ENCODE measurements around the gene LRFN5.
"Not testable (repeated sequence)": the region's sequence is repeated elsewhere in the genome, so short reads cannot be mapped to it uniquely, and the experiment has no call there.

Gene LRFN5

DNA sequence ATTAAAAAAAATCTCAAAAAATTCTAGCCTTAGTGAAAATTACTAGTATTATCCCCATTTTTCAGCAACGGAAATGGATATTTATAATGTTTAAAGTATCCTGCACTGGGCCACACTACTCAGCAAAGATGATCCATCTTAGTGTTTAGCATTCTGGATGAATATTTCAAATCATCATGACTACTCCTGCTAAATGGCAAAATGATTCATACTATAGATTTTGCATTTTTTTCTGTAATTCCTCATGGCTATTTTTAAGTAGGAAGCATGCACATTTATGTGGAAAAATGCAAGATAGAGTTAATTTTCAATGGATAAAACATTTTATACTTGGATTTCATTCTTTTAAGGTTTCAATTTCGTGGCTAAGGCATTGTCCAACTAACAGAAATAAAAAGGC lies 59.6 kb downstream of the LRFN5 start:
- WGBS, 2 donors (ENCODE audit: extremely low coverage in 2 of 2, insufficient read length in 2 of 2, insufficient replicate concordance in 1 of 2), result no CpG with 5 or more reads among the region's 2 CpGs
- no peak overlapping the region for H3K18ac ChIP-seq (ENCODE audit: low read length)
- H2AK5ac ChIP-seq (ENCODE audit: low read depth, low read length), result no peak overlapping the region
- H4K8ac ChIP-seq (ENCODE audit: low read depth, low read length), result no peak overlapping the region
- H3K27ac ChIP-seq (replicated peaks; ENCODE audit: low read length), result no peak overlapping the region
- H3K36me3 ChIP-seq (replicated peaks in 1 of 2; ENCODE audit: control insufficient read depth in 2 of 2, insufficient read depth in 2 of 2, low read length in 2 of 2), result no peaks in the 10 kb centered on the region
- no peaks in the 10 kb centered on the region for H3K4me1 ChIP-seq (ENCODE audit: control insufficient read depth in 2 of 2, insufficient read depth in 1 of 2, low read depth in 1 of 2, low read length in 2 of 2)
- H3K4me2 ChIP-seq (ENCODE audit: insufficient read depth, low read length, poor library complexity, severe bottlenecking), result no peak overlapping the region
- no peak overlapping the region for H2BK15ac ChIP-seq (ENCODE audit: low read length)
- no peak overlapping the region for H3K23ac ChIP-seq (ENCODE audit: low read depth, low read length, poor library complexity)
- H3K9me3 ChIP-seq (replicated peaks in 1 of 2; ENCODE audit: control insufficient read depth in 2 of 2, insufficient read depth in 1 of 2, low read depth in 1 of 2, low read length in 2 of 2), result no peaks in the 10 kb centered on the region
- no peak overlapping the region for H2BK120ac ChIP-seq (ENCODE audit: low read depth, low read length)
- no peak overlapping the region for H3K4me3 ChIP-seq (ENCODE audit: low read length in 2 of 2)
- H3K79me1 ChIP-seq (ENCODE audit: low read depth, low read length), result no peaks in the 10 kb centered on the region
- no peak overlapping the region for H3K4ac ChIP-seq (ENCODE audit: low read length)
- H3K14ac ChIP-seq (ENCODE audit: low read length), result no peak overlapping the region
- H3K9ac ChIP-seq (ENCODE audit: low read depth, low read length, poor library complexity), result no peak overlapping the region
- H3K27me3 ChIP-seq (ENCODE audit: control insufficient read depth in 3 of 3, insufficient read depth in 3 of 3, low read depth in 1 of 3, low read length in 3 of 3), result no peaks in the 10 kb centered on the region
- no peak for DNase-seq (ENCODE audit: low spot score)
- H4K91ac ChIP-seq (ENCODE audit: low read depth, low read length, poor library complexity), result no peak overlapping the region
- H2BK12ac ChIP-seq (ENCODE audit: low read length), result no peak overlapping the region
- H2BK5ac ChIP-seq (ENCODE audit: low read length), result no peak overlapping the region
- H2AFZ ChIP-seq (ENCODE audit: low read length), result no peak overlapping the region

DNA sequence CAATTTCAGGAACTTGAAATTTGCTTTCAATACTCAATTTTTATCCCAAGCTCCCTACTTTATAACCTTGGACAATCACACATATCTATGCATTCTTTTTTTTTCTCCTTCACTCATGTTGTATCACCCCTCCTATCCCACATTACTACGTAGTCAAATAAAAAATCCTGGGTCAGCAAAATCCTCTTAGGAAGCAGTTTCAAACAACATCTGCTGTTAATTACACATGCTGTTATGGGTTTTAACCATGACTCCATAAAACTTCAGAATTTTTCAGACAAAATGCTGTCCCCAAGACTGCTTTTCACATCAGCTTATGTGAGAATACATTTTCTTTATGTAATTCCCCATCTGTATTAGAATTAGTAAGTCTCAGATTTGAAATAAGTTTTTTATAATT lies 61.7 kb downstream of the LRFN5 start:
- Histone ChIP-seq H3K4me2 (ENCODE audit: insufficient read depth, low read length, poor library complexity, severe bottlenecking) (no peak overlapping the region), H3K14ac (ENCODE audit: low read length) (no peak overlapping the region), H2BK15ac (ENCODE audit: low read length) (no peak overlapping the region), H3K27ac (replicated peaks; ENCODE audit: low read length) (no peak overlapping the region), H4K8ac (ENCODE audit: low read depth, low read length) (no peak overlapping the region), H2BK5ac (ENCODE audit: low read length) (no peak overlapping the region), H3K4me3 (ENCODE audit: low read length in 2 of 2) (no peak overlapping the region), H3K18ac (ENCODE audit: low read length) (no peak overlapping the region), H2BK12ac (ENCODE audit: low read length) (no peak overlapping the region), H2AK5ac (ENCODE audit: low read depth, low read length) (no peak overlapping the region), H3K4ac (ENCODE audit: low read length) (no peak overlapping the region), H2BK120ac (ENCODE audit: low read depth, low read length) (no peak overlapping the region), H3K23ac (ENCODE audit: low read depth, low read length, poor library complexity) (no peak overlapping the region), H3K9me3 (replicated peaks in 1 of 2; ENCODE audit: control insufficient read depth in 2 of 2, insufficient read depth in 1 of 2, low read depth in 1 of 2, low read length in 2 of 2) (no peaks in the 10 kb centered on the region), H2AFZ (ENCODE audit: low read length) (no peak overlapping the region), H3K36me3 (replicated peaks in 1 of 2; ENCODE audit: control insufficient read depth in 2 of 2, insufficient read depth in 2 of 2, low read length in 2 of 2) (no peaks in the 10 kb centered on the region), H3K27me3 (ENCODE audit: control insufficient read depth in 3 of 3, insufficient read depth in 3 of 3, low read depth in 1 of 3, low read length in 3 of 3) (no peaks in the 10 kb centered on the region), H3K4me1 (ENCODE audit: control insufficient read depth in 2 of 2, insufficient read depth in 1 of 2, low read depth in 1 of 2, low read length in 2 of 2) (no peaks in the 10 kb centered on the region), H4K91ac (ENCODE audit: low read depth, low read length, poor library complexity) (no peak overlapping the region), H3K9ac (ENCODE audit: low read depth, low read length, poor library complexity) (no peak overlapping the region), H3K79me1 (ENCODE audit: low read depth, low read length) (no peaks in the 10 kb centered on the region)
- no CpG with 5 or more reads among the region's 1 CpG for WGBS, 2 donors (ENCODE audit: extremely low coverage in 2 of 2, insufficient read length in 2 of 2, insufficient replicate concordance in 1 of 2)
- DNase-seq (ENCODE audit: low spot score), result no peak

DNA sequence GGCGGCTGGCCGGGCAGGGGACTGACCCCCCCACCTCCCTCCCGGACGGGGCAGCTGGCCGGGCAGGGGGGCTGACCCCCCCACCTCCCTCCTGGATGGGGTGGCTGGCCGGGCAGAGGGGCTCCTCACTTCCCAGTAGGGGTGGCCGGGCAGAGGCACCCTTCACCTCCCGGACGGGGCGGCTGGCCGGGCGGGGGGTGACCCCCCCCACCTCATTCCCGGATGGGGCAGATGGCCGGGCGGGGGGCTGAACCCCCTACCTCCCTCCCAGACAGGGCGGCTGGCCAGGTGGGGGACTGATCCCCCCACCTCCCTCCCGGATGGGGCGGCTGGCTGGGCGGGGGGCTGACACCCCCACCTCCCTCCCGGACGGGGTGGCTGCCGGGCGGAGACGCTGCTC lies 66.9 kb downstream of the LRFN5 start:
- H3K23ac ChIP-seq (ENCODE audit: low read depth, low read length, poor library complexity); H3K4me1 ChIP-seq (ENCODE audit: control insufficient read depth in 2 of 2, insufficient read depth in 1 of 2, low read depth in 1 of 2, low read length in 2 of 2); H2BK5ac ChIP-seq (ENCODE audit: low read length); H3K79me1 ChIP-seq (ENCODE audit: low read depth, low read length); H3K4me2 ChIP-seq (ENCODE audit: insufficient read depth, low read length, poor library complexity, severe bottlenecking); H4K91ac ChIP-seq (ENCODE audit: low read depth, low read length, poor library complexity); H2BK120ac ChIP-seq (ENCODE audit: low read depth, low read length); H3K9me3 ChIP-seq (replicated peaks in 1 of 2; ENCODE audit: control insufficient read depth in 2 of 2, insufficient read depth in 1 of 2, low read depth in 1 of 2, low read length in 2 of 2); DNase-seq (ENCODE audit: low spot score); H3K4ac ChIP-seq (ENCODE audit: low read length); H2BK12ac ChIP-seq (ENCODE audit: low read length); H3K36me3 ChIP-seq (replicated peaks in 1 of 2; ENCODE audit: control insufficient read depth in 2 of 2, insufficient read depth in 2 of 2, low read length in 2 of 2); H2AFZ ChIP-seq (ENCODE audit: low read length); H3K4me3 ChIP-seq (ENCODE audit: low read length in 2 of 2); H4K8ac ChIP-seq (ENCODE audit: low read depth, low read length); H3K14ac ChIP-seq (ENCODE audit: low read length); H3K27me3 ChIP-seq (ENCODE audit: control insufficient read depth in 3 of 3, insufficient read depth in 3 of 3, low read depth in 1 of 3, low read length in 3 of 3); H2AK5ac ChIP-seq (ENCODE audit: low read depth, low read length); H3K9ac ChIP-seq (ENCODE audit: low read depth, low read length, poor library complexity); H3K18ac ChIP-seq (ENCODE audit: low read length); H3K27ac ChIP-seq (replicated peaks; ENCODE audit: low read length); H2BK15ac ChIP-seq (ENCODE audit: low read length): not testable (repeated sequence)
- WGBS, 2 donors (ENCODE audit: extremely low coverage in 2 of 2, insufficient read length in 2 of 2, insufficient replicate concordance in 1 of 2), result no CpG with 5 or more reads among the region's 24 CpGs

DNA sequence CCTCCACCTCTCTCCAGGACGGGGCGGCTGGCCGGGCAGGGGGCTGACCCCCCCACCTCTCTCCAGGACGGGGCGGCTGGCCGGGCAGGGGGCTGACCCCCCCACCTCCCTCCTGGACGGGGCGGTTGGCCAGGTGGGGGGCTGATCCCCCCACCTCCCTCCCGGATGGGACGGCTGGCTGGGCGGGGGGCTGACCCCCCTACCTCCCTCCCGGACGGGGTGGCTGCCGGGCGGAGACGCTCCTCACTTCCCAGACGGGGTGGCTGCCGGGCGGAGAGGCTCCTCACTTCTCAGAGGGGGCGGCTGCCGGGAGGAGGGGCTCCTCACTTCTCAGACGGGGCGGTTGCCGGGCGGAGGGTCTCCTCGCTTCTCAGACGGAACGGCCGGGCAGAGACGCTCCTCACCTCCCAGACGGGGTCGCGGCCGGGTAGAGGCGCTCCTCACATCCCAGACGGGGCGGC lies 67.9 kb downstream of the LRFN5 start:
- H2AK5ac ChIP-seq (ENCODE audit: low read depth, low read length); H3K14ac ChIP-seq (ENCODE audit: low read length); H2BK5ac ChIP-seq (ENCODE audit: low read length); H2AFZ ChIP-seq (ENCODE audit: low read length); H2BK120ac ChIP-seq (ENCODE audit: low read depth, low read length); H3K4me3 ChIP-seq (ENCODE audit: low read length in 2 of 2); H4K91ac ChIP-seq (ENCODE audit: low read depth, low read length, poor library complexity); H3K4me2 ChIP-seq (ENCODE audit: insufficient read depth, low read length, poor library complexity, severe bottlenecking); H3K4me1 ChIP-seq (ENCODE audit: control insufficient read depth in 2 of 2, insufficient read depth in 1 of 2, low read depth in 1 of 2, low read length in 2 of 2); H3K23ac ChIP-seq (ENCODE audit: low read depth, low read length, poor library complexity); H4K8ac ChIP-seq (ENCODE audit: low read depth, low read length); H3K4ac ChIP-seq (ENCODE audit: low read length); H3K27me3 ChIP-seq (ENCODE audit: control insufficient read depth in 3 of 3, insufficient read depth in 3 of 3, low read depth in 1 of 3, low read length in 3 of 3); H3K18ac ChIP-seq (ENCODE audit: low read length); H3K27ac ChIP-seq (replicated peaks; ENCODE audit: low read length); H3K9me3 ChIP-seq (replicated peaks in 1 of 2; ENCODE audit: control insufficient read depth in 2 of 2, insufficient read depth in 1 of 2, low read depth in 1 of 2, low read length in 2 of 2); H2BK15ac ChIP-seq (ENCODE audit: low read length); H3K9ac ChIP-seq (ENCODE audit: low read depth, low read length, poor library complexity); H2BK12ac ChIP-seq (ENCODE audit: low read length); DNase-seq (ENCODE audit: low spot score); H3K36me3 ChIP-seq (replicated peaks in 1 of 2; ENCODE audit: control insufficient read depth in 2 of 2, insufficient read depth in 2 of 2, low read length in 2 of 2); H3K79me1 ChIP-seq (ENCODE audit: low read depth, low read length): not testable (repeated sequence)
- no CpG with 5 or more reads among the region's 37 CpGs for WGBS, 2 donors (ENCODE audit: extremely low coverage in 2 of 2, insufficient read length in 2 of 2, insufficient replicate concordance in 1 of 2)
